Effector memory CD8-positive, alpha-beta T cell (primary cell): ENCODE results near the gene ZNF366.

Experiments used
- ATAC-seq: fragments of 150-1000 bp; cut with Tn5 transposase; replicated peaks from 2 replicates; pipeline ENCODE4 v1.10.0; 2021; ENCODE audit warnings: mild to moderate bottlenecking, moderate library complexity
- DNase-seq, 3 experiments: peaks; one replicate each; pipeline ENCODE4 v3.0.0; 2021
- H3K27ac Mint-ChIP-seq, 2 donors: one replicate each; pipeline ENCODE4 v1.8.0; 2022; ENCODE audit warnings: mild to moderate bottlenecking in 2 of 2, mixed read lengths in 2 of 2, moderate library complexity in 2 of 2
- H3K27me3 Mint-ChIP-seq, 2 donors: one replicate each; pipeline ENCODE4 v1.8.0; 2022; ENCODE audit warnings: mixed read lengths in 2 of 2
- H3K36me3 Mint-ChIP-seq: one replicate; pipeline ENCODE4 v1.8.0; 2022; ENCODE audit warnings: mild to moderate bottlenecking, moderate library complexity, mixed read lengths; ENCODE audit not compliant: insufficient read depth
- H3K4me1 Mint-ChIP-seq, 2 donors: one replicate each; pipeline ENCODE4 v1.8.0; 2022; ENCODE audit warnings: low read depth in 2 of 2, mixed read lengths in 2 of 2
- H3K4me3 Mint-ChIP-seq, 2 donors: one replicate each; pipeline ENCODE4 v1.8.0; 2022; ENCODE audit warnings: mild to moderate bottlenecking in 2 of 2, mixed read lengths in 2 of 2, moderate library complexity in 2 of 2
- H3K9me3 Mint-ChIP-seq, 2 donors: one replicate each; pipeline ENCODE4 v1.8.0; 2022; ENCODE audit warnings: mixed read lengths in 2 of 2

ZNF366 gene

GRCh38 chr5:72539038-72539437 is 31.8 kb upstream of the ZNF366 start:
- ATAC-seq (no peak), DNase-seq (no peak)
- Mint-ChIP-seq H3K9me3 (peaks cover 0 to 2% of the 10 kb centered on the region in 2 donors), H3K27me3 (peaks cover 7 to 11% of the 10 kb centered on the region in 2 donors), H3K36me3 (no peaks in the 10 kb centered on the region), H3K4me3 (no peak overlapping the region), H3K4me1 (no peaks in the 10 kb centered on the region), H3K27ac (no peak overlapping the region)

- peaks cover 11 to 13% of the 10 kb centered on the region in 2 donors for H3K27me3 Mint-ChIP-seq
- H3K4me3 Mint-ChIP-seq = no peak overlapping the region
- no peaks in the 10 kb centered on the region for H3K36me3 Mint-ChIP-seq
- ATAC-seq (no peak), DNase-seq (no peak)
- H3K27ac Mint-ChIP-seq = no peak overlapping the region
- H3K4me1 Mint-ChIP-seq = no peaks in the 10 kb centered on the region
- peaks cover 0 to 2% of the 10 kb centered on the region in 2 donors for H3K9me3 Mint-ChIP-seq
Measured at GRCh38 chr5:72537166-72537565, 30.0 kb upstream of the ZNF366 start.

GRCh38 chr5:72531496-72532190 is 24.4 kb upstream of the ZNF366 start:
- peaks cover 31 to 36% of the 10 kb centered on the region in 2 donors for H3K27me3 Mint-ChIP-seq
- ATAC-seq = no peak
- H3K9me3 Mint-ChIP-seq = peaks cover 0 to 2% of the 10 kb centered on the region in 2 donors
- H3K4me3 Mint-ChIP-seq = no peak overlapping the region
- no peak overlapping the region for H3K27ac Mint-ChIP-seq
- H3K4me1 Mint-ChIP-seq = no peaks in the 10 kb centered on the region
- no peaks in the 10 kb centered on the region for H3K36me3 Mint-ChIP-seq
- no peak for DNase-seq

GRCh38 chr5:72530196-72530595 is 23.0 kb upstream of the ZNF366 start:
- Mint-ChIP-seq H3K4me1 (no peaks in the 10 kb centered on the region), H3K27ac (no peak overlapping the region), H3K4me3 (no peak overlapping the region), H3K9me3 (peaks cover 0 to 2% of the 10 kb centered on the region in 2 donors), H3K27me3 (peaks cover 31 to 36% of the 10 kb centered on the region in 2 donors), H3K36me3 (no peaks in the 10 kb centered on the region)
- DNase-seq (no peak), ATAC-seq (no peak)

GRCh38 chr5:72529383-72529782 is 22.2 kb upstream of the ZNF366 start:
- Mint-ChIP-seq H3K27ac (no peak overlapping the region), H3K9me3 (peaks cover 0 to 2% of the 10 kb centered on the region in 2 donors), H3K4me1 (no peaks in the 10 kb centered on the region), H3K4me3 (no peak overlapping the region), H3K36me3 (no peaks in the 10 kb centered on the region), H3K27me3 (peaks cover 33% of the 10 kb centered on the region in 2 donors)
- ATAC-seq = no peak
- no peak for DNase-seq

GRCh38 chr5:72525816-72526215 is 18.6 kb upstream of the ZNF366 start:
- Mint-ChIP-seq H3K4me1 (no peaks in the 10 kb centered on the region), H3K36me3 (no peaks in the 10 kb centered on the region), H3K27ac (no peak overlapping the region), H3K4me3 (no peak overlapping the region), H3K27me3 (peaks cover 20 to 32% of the 10 kb centered on the region in 2 donors), H3K9me3 (no peaks in the 10 kb centered on the region)
- DNase-seq (no peak), ATAC-seq (no peak)

GRCh38 chr5:72523960-72524582 is 16.9 kb upstream of the ZNF366 start:
- Mint-ChIP-seq H3K27me3 (peaks cover 14 to 45% of the 10 kb centered on the region in 2 donors), H3K4me3 (no peak overlapping the region), H3K9me3 (peaks cover 2 to 8% of the 10 kb centered on the region in 2 donors), H3K27ac (no peak overlapping the region), H3K4me1 (no peaks in the 10 kb centered on the region), H3K36me3 (no peaks in the 10 kb centered on the region)
- ATAC-seq (no peak), DNase-seq (no peak)

GRCh38 chr5:72522607-72523006 is 15.4 kb upstream of the ZNF366 start:
- Mint-ChIP-seq H3K27ac (no peak overlapping the region), H3K36me3 (no peaks in the 10 kb centered on the region), H3K4me3 (no peak overlapping the region), H3K4me1 (peaks cover 0 to 2% of the 10 kb centered on the region in 2 donors), H3K27me3 (peaks cover 13 to 47% of the 10 kb centered on the region in 2 donors), H3K9me3 (peaks cover 2 to 8% of the 10 kb centered on the region in 2 donors)
- no peak for ATAC-seq
- DNase-seq = no peak

GRCh38 chr5:72519111-72519510 is 11.9 kb upstream of the ZNF366 start:
- Mint-ChIP-seq H3K36me3 (no peaks in the 10 kb centered on the region), H3K27me3 (peaks cover 17 to 47% of the 10 kb centered on the region in 2 donors), H3K4me3 (no peak overlapping the region), H3K4me1 (peaks cover 0 to 2% of the 10 kb centered on the region in 2 donors), H3K27ac (no peak overlapping the region), H3K9me3 (peaks cover 2 to 8% of the 10 kb centered on the region in 2 donors)
- no peak for DNase-seq
- ATAC-seq = no peak

- peaks cover 17 to 46% of the 10 kb centered on the region in 2 donors for H3K27me3 Mint-ChIP-seq
- H3K27ac Mint-ChIP-seq = no peak overlapping the region
- no peak for DNase-seq
- no peak for ATAC-seq
- peaks cover 0 to 2% of the 10 kb centered on the region in 2 donors for H3K4me1 Mint-ChIP-seq
- H3K9me3 Mint-ChIP-seq = peaks cover 2 to 8% of the 10 kb centered on the region in 2 donors
- H3K36me3 Mint-ChIP-seq = no peaks in the 10 kb centered on the region
- no peak overlapping the region for H3K4me3 Mint-ChIP-seq
Measured at GRCh38 chr5:72518001-72518683, 10.9 kb upstream of the ZNF366 start.

GRCh38 chr5:72516916-72517315 is 9.7 kb upstream of the ZNF366 start:
- DNase-seq (no peak), ATAC-seq (no peak)
- Mint-ChIP-seq H3K4me3 (no peak overlapping the region), H3K27me3 (peaks cover 26 to 51% of the 10 kb centered on the region in 2 donors), H3K27ac (no peak overlapping the region), H3K9me3 (peaks cover 2 to 8% of the 10 kb centered on the region in 2 donors), H3K4me1 (peaks cover 0 to 2% of the 10 kb centered on the region in 2 donors), H3K36me3 (no peaks in the 10 kb centered on the region)

- Mint-ChIP-seq H3K36me3 (peaks cover 2% of the 10 kb centered on the region), H3K4me3 (no peak overlapping the region), H3K27me3 (peaks cover 43 to 45% of the 10 kb centered on the region in 2 donors), H3K4me1 (peaks cover 0 to 2% of the 10 kb centered on the region in 2 donors), H3K27ac (no peak overlapping the region), H3K9me3 (peaks cover 0 to 8% of the 10 kb centered on the region in 2 donors)
- no peak for DNase-seq
- no peak for ATAC-seq
Measured at GRCh38 chr5:72515211-72515610, 8.0 kb upstream of the ZNF366 start.

- H3K27ac Mint-ChIP-seq = no peak overlapping the region
- DNase-seq (no peak), ATAC-seq (no peak)
- no peaks in the 10 kb centered on the region for H3K9me3 Mint-ChIP-seq
- no peaks in the 10 kb centered on the region for H3K4me1 Mint-ChIP-seq
- H3K36me3 Mint-ChIP-seq = peaks cover 5% of the 10 kb centered on the region
- no peak overlapping the region for H3K4me3 Mint-ChIP-seq
- peaks cover 38 to 50% of the 10 kb centered on the region in 2 donors for H3K27me3 Mint-ChIP-seq
Measured at GRCh38 chr5:72512593-72512860, 5.3 kb upstream of the ZNF366 start.
